ENCODE measurements around the gene OR2T4.

- TF ChIP-seq CTCF (IDR thresholded peaks at IDR 0.05) (no peak), ZFX (IDR thresholded peaks at IDR 0.05; ENCODE audit: borderline replicate concordance) (no peak)
These were observed 15.5 kb downstream of the OR2T4 start for GRCh38 chr1:248376916-248377315.

Measured in 22Rv1 (cell line).